Memory B cell (primary cell): ENCODE measurements around the gene HMGN3.

Experiments
- ATAC-seq: fragments of 150-1000 bp; cut with Tn5 transposase; 2 replicates; pipeline ENCODE4 v1.10.0; 2021; ENCODE audit warnings: low read depth, mild to moderate bottlenecking, moderate library complexity
- DNase-seq, 2 donors: peaks; one replicate each; pipeline ENCODE4 v3.0.0; 2022; ENCODE audit warnings: low spot score in 2 of 2
- H3K27ac Mint-ChIP-seq: one replicate; pipeline ENCODE4 v1.8.0; 2022; ENCODE audit warnings: mild to moderate bottlenecking, moderate library complexity, mixed read lengths
- H3K27me3 Mint-ChIP-seq: one replicate; pipeline ENCODE4 v1.8.0; 2022; ENCODE audit warnings: mixed read lengths
- H3K36me3 Mint-ChIP-seq: one replicate; pipeline ENCODE4 v1.8.0; 2022; ENCODE audit warnings: mild to moderate bottlenecking, mixed read lengths
- H3K4me1 Mint-ChIP-seq: one replicate; pipeline ENCODE4 v1.8.0; 2022; ENCODE audit warnings: mixed read lengths
- H3K4me3 Mint-ChIP-seq: one replicate; pipeline ENCODE4 v1.8.0; 2022; ENCODE audit warnings: mild to moderate bottlenecking, moderate library complexity, mixed read lengths
- H3K9me3 Mint-ChIP-seq: one replicate; pipeline ENCODE4 v1.8.0; 2022; ENCODE audit warnings: mixed read lengths

The HMGN3 gene

GRCh38 chr6:79249136-79249535, 14.7 kb upstream of the HMGN3 start:
- Mint-ChIP-seq H3K27me3 (no peaks in the 10 kb centered on the region), H3K4me3 (no peak overlapping the region), H3K9me3 (no peaks in the 10 kb centered on the region), H3K4me1 (peaks cover 10% of the 10 kb centered on the region), H3K27ac (no peak overlapping the region), H3K36me3 (peaks cover 1% of the 10 kb centered on the region)
- no peak for DNase-seq
- no peak for ATAC-seq

- ATAC-seq (peak; percentile 67), DNase-seq (no peak)
- no peaks in the 10 kb centered on the region for H3K27me3 Mint-ChIP-seq
- H3K9me3 Mint-ChIP-seq, result no peaks in the 10 kb centered on the region
- H3K4me3 Mint-ChIP-seq, result no peak overlapping the region
- H3K36me3 Mint-ChIP-seq, result peaks cover 1% of the 10 kb centered on the region
- peaks cover 10% of the 10 kb centered on the region for H3K4me1 Mint-ChIP-seq
- peak overlapping the region; percentile 72 for H3K27ac Mint-ChIP-seq
Observed at GRCh38 chr6:79246891-79247290, 12.4 kb upstream of the HMGN3 start.

GRCh38 chr6:79241228-79241627, 6.7 kb upstream of the HMGN3 start:
- ATAC-seq (no peak), DNase-seq (no peak)
- Mint-ChIP-seq H3K27ac (no peak overlapping the region), H3K4me1 (peaks cover 3% of the 10 kb centered on the region), H3K27me3 (no peaks in the 10 kb centered on the region), H3K9me3 (no peaks in the 10 kb centered on the region), H3K4me3 (no peak overlapping the region), H3K36me3 (peaks cover 4% of the 10 kb centered on the region)

GRCh38 chr6:79240509-79240908, 6.0 kb upstream of the HMGN3 start:
- peaks cover 3% of the 10 kb centered on the region for H3K4me1 Mint-ChIP-seq
- H3K4me3 Mint-ChIP-seq, result no peak overlapping the region
- no peak for DNase-seq
- no peaks in the 10 kb centered on the region for H3K9me3 Mint-ChIP-seq
- H3K27me3 Mint-ChIP-seq, result no peaks in the 10 kb centered on the region
- no peak for ATAC-seq
- no peak overlapping the region for H3K27ac Mint-ChIP-seq
- peaks cover 4% of the 10 kb centered on the region for H3K36me3 Mint-ChIP-seq

GRCh38 chr6:79239536-79240168, 5.2 kb upstream of the HMGN3 start:
- no peaks in the 10 kb centered on the region for H3K9me3 Mint-ChIP-seq
- H3K36me3 Mint-ChIP-seq, result peaks cover 3% of the 10 kb centered on the region
- H3K4me1 Mint-ChIP-seq, result peaks cover 5% of the 10 kb centered on the region
- H3K27ac Mint-ChIP-seq, result no peak overlapping the region
- H3K27me3 Mint-ChIP-seq, result no peaks in the 10 kb centered on the region
- ATAC-seq (no peak), DNase-seq (no peak)
- no peak overlapping the region for H3K4me3 Mint-ChIP-seq

- H3K4me3 Mint-ChIP-seq, result no peak overlapping the region
- H3K9me3 Mint-ChIP-seq, result no peaks in the 10 kb centered on the region
- no peaks in the 10 kb centered on the region for H3K27me3 Mint-ChIP-seq
- H3K4me1 Mint-ChIP-seq, result peaks cover 5% of the 10 kb centered on the region
- ATAC-seq (no peak), DNase-seq (no peak)
- no peak overlapping the region for H3K27ac Mint-ChIP-seq
- peaks cover 3% of the 10 kb centered on the region for H3K36me3 Mint-ChIP-seq
Observed at GRCh38 chr6:79238919-79239318, 4.4 kb upstream of the HMGN3 start.

- no peak for ATAC-seq
- no peaks in the 10 kb centered on the region for H3K27me3 Mint-ChIP-seq
- H3K36me3 Mint-ChIP-seq, result peaks cover 3% of the 10 kb centered on the region
- no peaks in the 10 kb centered on the region for H3K9me3 Mint-ChIP-seq
- DNase-seq, result no peak
- H3K4me1 Mint-ChIP-seq, result peaks cover 11% of the 10 kb centered on the region
- no peak overlapping the region for H3K4me3 Mint-ChIP-seq
- H3K27ac Mint-ChIP-seq, result no peak overlapping the region
Observed at GRCh38 chr6:79236711-79237110, 2.2 kb upstream of the HMGN3 start.

GRCh38 chr6:79233611-79234149, 802 bp downstream of the HMGN3 start:
- Mint-ChIP-seq H3K36me3 (peaks cover 3% of the 10 kb centered on the region), H3K4me3 (peak overlapping the region; percentile 99), H3K9me3 (no peaks in the 10 kb centered on the region), H3K4me1 (peaks cover 14% of the 10 kb centered on the region), H3K27me3 (no peaks in the 10 kb centered on the region), H3K27ac (peak overlapping the region; percentile 81)
- ATAC-seq (peak; percentile 53), DNase-seq (peak; percentile 35 to 57)

GRCh38 chr6:79232696-79233462, 1.6 kb downstream of the HMGN3 start:
- peaks cover 11% of the 10 kb centered on the region for H3K4me1 Mint-ChIP-seq
- H3K27ac Mint-ChIP-seq, result peak overlapping the region; percentile 81
- H3K4me3 Mint-ChIP-seq, result peak overlapping the region; percentile 99
- ATAC-seq (no peak), DNase-seq (no peak)
- no peaks in the 10 kb centered on the region for H3K9me3 Mint-ChIP-seq
- H3K36me3 Mint-ChIP-seq, result no peaks in the 10 kb centered on the region
- no peaks in the 10 kb centered on the region for H3K27me3 Mint-ChIP-seq

GRCh38 chr6:79231666-79232065, 2.8 kb downstream of the HMGN3 start:
- Mint-ChIP-seq H3K36me3 (peaks cover 1% of the 10 kb centered on the region), H3K4me1 (peaks cover 11% of the 10 kb centered on the region), H3K4me3 (no peak overlapping the region), H3K9me3 (no peaks in the 10 kb centered on the region), H3K27ac (no peak overlapping the region), H3K27me3 (no peaks in the 10 kb centered on the region)
- ATAC-seq, result no peak
- no peak for DNase-seq

GRCh38 chr6:79231101-79231500, 3.4 kb downstream of the HMGN3 start:
- H3K4me3 Mint-ChIP-seq, result no peak overlapping the region

GRCh38 chr6:79230149-79230548, 4.3 kb downstream of the HMGN3 start:
- Mint-ChIP-seq H3K27me3 (no peaks in the 10 kb centered on the region), H3K4me1 (peaks cover 11% of the 10 kb centered on the region), H3K27ac (no peak overlapping the region), H3K36me3 (peaks cover 1% of the 10 kb centered on the region), H3K4me3 (no peak overlapping the region), H3K9me3 (no peaks in the 10 kb centered on the region)
- ATAC-seq, result no peak
- no peak for DNase-seq

More at GRCh38 chr6:79231101-79231500, 3.4 kb downstream of the HMGN3 start:
- H3K27ac Mint-ChIP-seq, result no peak overlapping the region
- no peak for ATAC-seq
- peaks cover 1% of the 10 kb centered on the region for H3K36me3 Mint-ChIP-seq
- peaks cover 11% of the 10 kb centered on the region for H3K4me1 Mint-ChIP-seq
- no peaks in the 10 kb centered on the region for H3K9me3 Mint-ChIP-seq
- no peak for DNase-seq
- H3K27me3 Mint-ChIP-seq, result no peaks in the 10 kb centered on the region

GRCh38 chr6:79227445-79227844, 7.0 kb downstream of the HMGN3 start:
- H3K4me1 Mint-ChIP-seq, result peaks cover 8% of the 10 kb centered on the region
- H3K27me3 Mint-ChIP-seq, result no peaks in the 10 kb centered on the region
- no peak overlapping the region for H3K27ac Mint-ChIP-seq
- H3K4me3 Mint-ChIP-seq, result no peak overlapping the region
- DNase-seq (no peak), ATAC-seq (no peak)
- H3K36me3 Mint-ChIP-seq, result peaks cover 1% of the 10 kb centered on the region
- H3K9me3 Mint-ChIP-seq, result no peaks in the 10 kb centered on the region

GRCh38 chr6:79226660-79227059, 7.8 kb downstream of the HMGN3 start:
- ATAC-seq, result no peak
- Mint-ChIP-seq H3K27ac (no peak overlapping the region), H3K9me3 (no peaks in the 10 kb centered on the region), H3K4me3 (no peak overlapping the region), H3K27me3 (no peaks in the 10 kb centered on the region), H3K36me3 (peaks cover 1% of the 10 kb centered on the region), H3K4me1 (peaks cover 3% of the 10 kb centered on the region)
- no peak for DNase-seq
